B cell (primary cell): ENCODE results near the gene SEMA3B. TPM values are rescaled to one million over a fixed set of nuclear protein-coding genes. Genes with fewer than 3 reads are reported as not detected.

Source experiments
- ATAC-seq: fragments of 200-7000 bp; cut with Tn5 transposase; one replicate; pipeline ENCODE4 v1.10.0; 2021; ENCODE audit warnings: low read depth, mild to moderate bottlenecking, moderate number of reproducible peaks, moderate library complexity
- CTCF ChIA-PET: fragments of 350-600 bp; sonication (Branson Sonifier 250); formaldehyde crosslinking; loops from one replicate; lab custom pipeline; 2021; ENCODE audit warnings: antibody characterized with exemption, inconsistent platforms; lab: Charles Lee
- POLR2A ChIA-PET: fragments of 350-600 bp; sonication (Branson Sonifier 250); formaldehyde crosslinking; loops from one replicate; lab custom pipeline; 2021; ENCODE audit warnings: antibody characterized with exemption; lab: Charles Lee
- DNase-seq: peaks from one replicate; pipeline ENCODE4 v3.0.0; 2013
- H2AFZ ChIP-seq: 2 replicates; pipeline ENCODE4 v1.6.1; 2012; ENCODE audit warnings: mild to moderate bottlenecking, low read depth, low read length; ENCODE audit not compliant: insufficient read depth, poor library complexity, severe bottlenecking
- H3K27ac ChIP-seq, 2 donors: 1 replicate in 1 of 2; 2 replicates in 1 of 2; pipeline ENCODE4 v1.5.1; 2012 to 2013; ENCODE audit warnings: low read length in 2 of 2, mild to moderate bottlenecking in 2 of 2, moderate library complexity in 1 of 2
- H3K27me3 ChIP-seq, 4 experiments: fragments of 200-600 bp in 1 of 4; sonication (generic) in 1 of 4; replicated peaks in 1 of 4; 1 replicate in 2 of 4; 2 replicates in 2 of 4; pipeline versions ENCODE4 v1.6.1 to v1.7.0; 2013 to 2016; ENCODE audit warnings: low read length in 3 of 4, mild to moderate bottlenecking in 2 of 4, mixed read lengths in 1 of 4, moderate library complexity in 1 of 4; ENCODE audit not compliant: insufficient read depth in 4 of 4, control insufficient read depth in 3 of 4; ENCODE audit errors: control extremely low read depth in 1 of 4
- H3K36me3 ChIP-seq, 2 experiments: replicated peaks in 1 of 2; 1 replicate in 1 of 2; 2 replicates in 1 of 2; pipeline versions ENCODE4 v1.6.1 to v1.7.1; 2013; ENCODE audit warnings: low read length in 1 of 2; ENCODE audit not compliant: insufficient read depth in 2 of 2, control insufficient read depth in 1 of 2; ENCODE audit errors: control extremely low read depth in 1 of 2, extremely low read depth in 1 of 2
- H3K4me1 ChIP-seq, 2 donors: fragments of 200-600 bp in 1 of 2; sonication (generic) in 1 of 2; 1 replicate in 1 of 2; 2 replicates in 1 of 2; pipeline versions ENCODE4 v1.5.1 to v1.6.1; 2013 to 2017; ENCODE audit warnings: low read length in 2 of 2; ENCODE audit not compliant: control insufficient read depth in 2 of 2, insufficient read depth in 2 of 2
- H3K4me2 ChIP-seq: replicated peaks from 2 replicates; pipeline ENCODE3; 2012; ENCODE audit warnings: mild to moderate bottlenecking, low read depth, low read length; ENCODE audit not compliant: poor library complexity, severe bottlenecking
- H3K4me3 ChIP-seq, 5 experiments: fragments of 200-600 bp in 1 of 5; sonication (generic) in 1 of 5; 1 replicate in 3 of 5; 2 replicates in 2 of 5; pipeline versions ENCODE4 v1.5.1 to v1.7.0; 2011 to 2016; ENCODE audit warnings: low read length in 4 of 5, mild to moderate bottlenecking in 4 of 5, low read depth in 2 of 5, control low read depth in 1 of 5, moderate library complexity in 1 of 5; ENCODE audit not compliant: insufficient read depth in 1 of 5; ENCODE audit errors: control extremely low read depth in 1 of 5, extremely low read depth in 1 of 5
- H3K79me2 ChIP-seq: fragments of 200-600 bp; sonication (generic); one replicate; pipeline ENCODE4 v1.6.0; 2016; ENCODE audit warnings: low read length; ENCODE audit not compliant: control insufficient read depth, insufficient read depth
- H3K9ac ChIP-seq: fragments of 200-600 bp; sonication (generic); 2 replicates; pipeline ENCODE4 v1.6.1; 2017; ENCODE audit warnings: mild to moderate bottlenecking, low read length, moderate library complexity
- H3K9me3 ChIP-seq, 3 donors: one replicate each; pipeline versions ENCODE4 v1.6.1 to v1.7.1; 2013; ENCODE audit warnings: low read length in 2 of 3; ENCODE audit not compliant: control insufficient read depth in 2 of 3, insufficient read depth in 1 of 3; ENCODE audit errors: control extremely low read depth in 1 of 3
- H4K20me1 ChIP-seq: 2 replicates; pipeline ENCODE4 v1.6.0; 2012; ENCODE audit warnings: mild to moderate bottlenecking, low read length; ENCODE audit not compliant: insufficient read depth, control insufficient read depth, poor library complexity, severe bottlenecking
- H3K27ac Mint-ChIP-seq: one replicate; pipeline ENCODE4 v1.8.0; 2021; ENCODE audit warnings: mixed read lengths
- H3K27me3 Mint-ChIP-seq: one replicate; pipeline ENCODE4 v1.8.0; 2021; ENCODE audit warnings: mixed read lengths
- H3K4me1 Mint-ChIP-seq: one replicate; pipeline ENCODE4 v1.8.0; 2021; ENCODE audit warnings: mixed read lengths
- H3K4me3 Mint-ChIP-seq: one replicate; pipeline ENCODE4 v1.8.0; 2021; ENCODE audit warnings: mixed read lengths
- H3K9me3 Mint-ChIP-seq: one replicate; pipeline ENCODE4 v1.8.0; 2022; ENCODE audit warnings: mixed read lengths; ENCODE audit not compliant: insufficient read depth
- CTCF ChIP-seq: fragments of 200-600 bp; IDR thresholded peaks from one replicate; pipeline ENCODE4 v1.8.0; 2022; ENCODE audit warnings: antibody characterized with exemption, mild to moderate bottlenecking
- EZH2 ChIP-seq: IDR thresholded peaks from 2 replicates; pipeline ENCODE4 v1.6.1; 2012; ENCODE audit warnings: borderline replicate concordance, low read depth, mild to moderate bottlenecking, moderate library complexity, low read length; ENCODE audit not compliant: insufficient read depth, poor library complexity, severe bottlenecking
- WGBS: methylation state at CpG from one replicate; pipeline ENCODE4 v1.1.5; 2013; ENCODE audit warnings: missing lambda C conversion rate; ENCODE audit not compliant: insufficient coverage; 5-methylcytosine and 5-hydroxymethylcytosine counted together
- intact Hi-C: fragments of 100-400 bp; cut with micrococcal nuclease; formaldehyde crosslinking; loops from one replicate; pipeline ENCODE4 v1.10.0; 2022
- polyA plus RNA-seq: library from polyadenylated mRNA; depleted of rRNA; stranded (reverse); fragments of >200 nt; gene quantifications from 2 replicates; pipeline ENCODE4 v1.2.3, GENCODE V29; 2012
- total RNA-seq, 2 donors: library from RNA; stranded (reverse); fragments of 120-200 nt in 1 of 2; gene quantifications; 1 replicate in 1 of 2; 2 replicates in 1 of 2; pipeline versions ENCODE4 v1.2.3 to v1.2.4, GENCODE V29; 2013 to 2022

SEMA3B gene
- total and polyA plus RNA-seq, 2 donors (not counting 1 experiment from before 2014, with no cell fraction given), result 0.34 to 0.52 TPM

- peak overlapping the region; percentile 77 for H3K4me3 Mint-ChIP-seq
- peak overlapping the region; percentile 80 for H3K27ac Mint-ChIP-seq
- peak overlapping the region; percentile 7 to 79 for H3K27ac ChIP-seq
- peak overlapping the region; percentile 77 for H3K9ac ChIP-seq
- DNase-seq, result peak; percentile 34
- H3K27me3 Mint-ChIP-seq, result no peaks in the 10 kb centered on the region
- no peak overlapping the region for H3K4me3 ChIP-seq
- H3K4me1 Mint-ChIP-seq, result peaks cover 17% of the 10 kb centered on the region
- peak overlapping the region; percentile 98 for H3K4me2 ChIP-seq
- H2AFZ ChIP-seq, result peak overlapping the region; percentile 82
- H3K79me2 ChIP-seq, result peaks cover 11% of the 10 kb centered on the region
- no peaks in the 10 kb centered on the region for H3K27me3 ChIP-seq
- no peak for ATAC-seq
- peaks cover 0 to 36% of the 10 kb centered on the region in 2 experiments for H3K36me3 ChIP-seq
- peaks cover 12 to 23% of the 10 kb centered on the region in 2 donors for H3K4me1 ChIP-seq
- ChIA-PET CTCF (interaction anchor here (0.8 to 27.3 kb wide), 11 partner anchors 8 to 77 kb away, joined by 3 to 596 read pairs (median 4); partner anchors contain the start of gene GNAI2), POLR2A (interaction anchor here (0.6 to 2.0 kb wide), 4 partner anchors 31 to 244 kb away, joined by 3 to 21 read pairs (median 3); partner anchors contain the start of gene CACNA2D2)
- WGBS, result 65% methylated on average over 18 of the region's 18 CpGs
- H4K20me1 ChIP-seq, result peaks cover 52% of the 10 kb centered on the region
- intact Hi-C loops, result loop anchor here (1.0 kb wide), 3 partner anchors 13 to 32 kb away; no protein-coding TSS in a partner anchor
- TF ChIP-seq EZH2 (no peak), CTCF (no peak)
- H3K9me3 ChIP-seq, result no peaks in the 10 kb centered on the region
- H3K9me3 Mint-ChIP-seq, result no peaks in the 10 kb centered on the region
Measured at GRCh38 chr3:50259432-50260026, 9.4 kb upstream of the SEMA3B start.
